ENCODE data around the gene INSYN2B.
"Not testable (repeated sequence)": the region's sequence is repeated elsewhere in the genome, so short reads cannot be mapped to it uniquely, and the experiment has no call there.

Gene INSYN2B

GRCh38 chr5:169956756-169957155 is 23.5 kb downstream of the INSYN2B start:
- TF ChIP-seq, protein P1, sequence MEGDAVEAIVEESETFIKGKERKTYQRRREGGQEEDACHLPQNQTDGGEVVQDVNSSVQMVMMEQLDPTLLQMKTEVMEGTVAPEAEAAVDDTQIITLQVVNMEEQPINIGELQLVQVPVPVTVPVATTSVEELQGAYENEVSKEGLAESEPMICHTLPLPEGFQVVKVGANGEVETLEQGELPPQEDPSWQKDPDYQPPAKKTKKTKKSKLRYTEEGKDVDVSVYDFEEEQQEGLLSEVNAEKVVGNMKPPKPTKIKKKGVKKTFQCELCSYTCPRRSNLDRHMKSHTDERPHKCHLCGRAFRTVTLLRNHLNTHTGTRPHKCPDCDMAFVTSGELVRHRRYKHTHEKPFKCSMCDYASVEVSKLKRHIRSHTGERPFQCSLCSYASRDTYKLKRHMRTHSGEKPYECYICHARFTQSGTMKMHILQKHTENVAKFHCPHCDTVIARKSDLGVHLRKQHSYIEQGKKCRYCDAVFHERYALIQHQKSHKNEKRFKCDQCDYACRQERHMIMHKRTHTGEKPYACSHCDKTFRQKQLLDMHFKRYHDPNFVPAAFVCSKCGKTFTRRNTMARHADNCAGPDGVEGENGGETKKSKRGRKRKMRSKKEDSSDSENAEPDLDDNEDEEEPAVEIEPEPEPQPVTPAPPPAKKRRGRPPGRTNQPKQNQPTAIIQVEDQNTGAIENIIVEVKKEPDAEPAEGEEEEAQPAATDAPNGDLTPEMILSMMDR (IDR thresholded peaks at IDR 0.05; ENCODE audit: low read depth, low read length): no peak

GRCh38 chr5:169956126-169956525 is 24.2 kb downstream of the INSYN2B start:
- H3K9me3 ChIP-seq (ENCODE audit: severe bottlenecking): no peaks in the 10 kb centered on the region
- no peaks in the 10 kb centered on the region for H3K36me3 ChIP-seq
- no peak for DNase-seq
- no peak overlapping the region for H3K4me3 ChIP-seq (ENCODE audit: low read depth, low read length)
- TF ChIP-seq, protein P1 (IDR thresholded peaks at IDR 0.05; ENCODE audit: low read depth, low read length): no peak
- no peak overlapping the region for H3K27ac ChIP-seq
- H3K27me3 ChIP-seq (ENCODE audit: insufficient read depth, low read depth, severe bottlenecking): peaks cover 26% of the 10 kb centered on the region

More at GRCh38 chr5:169956756-169957155, 23.5 kb downstream of the INSYN2B start:
- H3K4me3 ChIP-seq (ENCODE audit: low read depth, low read length): no peak overlapping the region
- no peak for DNase-seq
- peaks cover 30% of the 10 kb centered on the region for H3K27me3 ChIP-seq (ENCODE audit: insufficient read depth, low read depth, severe bottlenecking)
- H3K36me3 ChIP-seq: no peaks in the 10 kb centered on the region
- H3K27ac ChIP-seq: no peak overlapping the region
- H3K9me3 ChIP-seq (ENCODE audit: severe bottlenecking): no peaks in the 10 kb centered on the region

DNA sequence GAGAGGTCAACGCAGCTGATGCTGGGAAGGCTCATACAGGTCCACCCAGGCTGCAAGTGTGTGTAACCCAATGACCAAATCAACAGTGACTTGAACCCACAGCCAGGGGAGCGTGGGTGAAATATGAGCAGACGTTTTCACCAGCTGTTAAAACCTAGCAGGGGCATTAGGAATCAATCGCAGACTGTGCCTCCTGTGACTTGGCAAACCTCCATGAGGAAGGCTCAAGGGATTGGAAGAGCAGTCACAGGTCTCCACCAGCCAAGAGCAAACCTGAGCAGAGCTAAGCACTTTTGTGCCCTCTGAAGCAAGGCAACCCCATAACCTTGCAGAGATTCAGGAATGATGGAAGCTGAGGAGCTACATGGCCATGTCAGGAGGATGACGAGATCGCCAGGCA is 25.5 kb downstream of the INSYN2B start:
- Histone ChIP-seq H3K27ac (no peak overlapping the region), H3K36me3 (no peaks in the 10 kb centered on the region), H3K27me3 (ENCODE audit: insufficient read depth, low read depth, severe bottlenecking) (peaks cover 30% of the 10 kb centered on the region), H3K9me3 (ENCODE audit: severe bottlenecking) (no peaks in the 10 kb centered on the region), H3K4me3 (ENCODE audit: low read depth, low read length) (no peak overlapping the region)
- no peak for DNase-seq
- TF ChIP-seq, protein P1 (IDR thresholded peaks at IDR 0.05; ENCODE audit: low read depth, low read length): no peak

DNA sequence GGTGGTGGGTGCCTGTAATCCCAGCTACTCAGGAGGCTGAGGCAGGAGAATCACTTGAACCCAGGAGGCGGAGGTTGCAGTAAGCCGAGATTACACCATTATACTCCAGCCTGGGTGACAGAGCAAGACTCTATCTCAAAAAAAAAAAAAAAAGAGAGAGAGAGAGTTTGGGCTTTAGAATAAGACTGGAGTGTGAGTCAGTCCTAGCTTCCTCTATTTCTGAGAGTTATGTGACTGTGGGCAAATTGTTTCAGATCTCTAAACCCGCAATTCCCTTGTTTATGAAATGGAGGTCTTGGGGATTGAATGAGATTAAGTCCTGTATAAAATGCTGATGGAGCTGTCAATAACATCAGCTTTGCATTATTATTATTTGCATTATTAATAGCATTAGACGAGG is 27.1 kb downstream of the INSYN2B start:
- not testable (repeated sequence) for H3K27ac ChIP-seq; H3K36me3 ChIP-seq; H3K4me3 ChIP-seq (ENCODE audit: low read depth, low read length); DNase-seq; H3K9me3 ChIP-seq (ENCODE audit: severe bottlenecking)
- peaks cover 36% of the 10 kb centered on the region for H3K27me3 ChIP-seq (ENCODE audit: insufficient read depth, low read depth, severe bottlenecking)

- TF ChIP-seq, protein P1 (IDR thresholded peaks at IDR 0.05; ENCODE audit: low read depth, low read length): no peak
- no peak overlapping the region for H3K27ac ChIP-seq
- no peaks in the 10 kb centered on the region for H3K36me3 ChIP-seq
- DNase-seq: no peak
- H3K4me3 ChIP-seq (ENCODE audit: low read depth, low read length): no peak overlapping the region
- peaks cover 54% of the 10 kb centered on the region for H3K27me3 ChIP-seq (ENCODE audit: insufficient read depth, low read depth, severe bottlenecking)
- H3K9me3 ChIP-seq (ENCODE audit: severe bottlenecking): no peaks in the 10 kb centered on the region
Observed at GRCh38 chr5:169950333-169950732, 30.0 kb downstream of the INSYN2B start.

DNA sequence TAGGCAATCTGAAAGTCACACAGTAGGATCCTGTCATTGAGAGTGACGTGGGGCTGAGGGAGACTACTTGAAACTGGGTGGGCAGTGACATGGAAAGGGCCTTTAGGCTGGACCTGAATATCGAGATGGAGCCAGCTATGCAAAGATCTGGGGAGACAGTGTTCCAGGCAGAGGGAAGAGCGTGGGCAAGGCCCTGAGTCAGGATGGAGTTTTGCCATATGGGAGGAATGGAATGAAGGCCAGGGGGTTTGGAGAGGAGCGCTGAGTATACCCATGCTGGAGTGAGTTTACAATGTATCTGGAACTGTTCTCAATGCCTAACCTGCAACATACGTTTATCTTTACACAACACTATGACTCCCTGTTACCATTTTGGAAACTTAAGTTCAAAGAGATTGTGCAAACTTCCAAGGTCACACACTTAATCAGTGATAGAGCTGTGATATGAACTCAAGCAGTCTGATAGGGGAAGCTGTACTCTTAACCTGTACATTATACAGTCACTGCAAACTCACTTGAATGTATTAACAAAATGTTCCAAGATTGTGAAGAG is 33.5 kb downstream of the INSYN2B start:
- H3K27ac ChIP-seq: no peak overlapping the region
- TF ChIP-seq, protein P1 (IDR thresholded peaks at IDR 0.05; ENCODE audit: low read depth, low read length): no peak
- H3K27me3 ChIP-seq (ENCODE audit: insufficient read depth, low read depth, severe bottlenecking): peaks cover 74% of the 10 kb centered on the region
- H3K9me3 ChIP-seq (ENCODE audit: severe bottlenecking): no peaks in the 10 kb centered on the region
- H3K36me3 ChIP-seq: no peaks in the 10 kb centered on the region
- no peak for DNase-seq
- no peak overlapping the region for H3K4me3 ChIP-seq (ENCODE audit: low read depth, low read length)
